Mammary epithelial cell (primary cell): ENCODE measurements around the gene IER3IP1.

Source experiments
- EZH2 ChIP-seq: IDR thresholded peaks from 2 replicates; pipeline ENCODE4 v1.6.1; 2012; ENCODE audit warnings: low read length, inconsistent platforms, borderline replicate concordance
- TF ChIP-seq, protein P1 (sequence below), 2 donors: IDR thresholded peaks in 1 of 2; conservative IDR thresholded peaks in 1 of 2; 2 replicates each; pipeline ENCODE4 v1.5.1; 2011 to 2012; ENCODE audit warnings: inconsistent platforms in 2 of 2, low read length in 2 of 2, mild to moderate bottlenecking in 2 of 2, control low read depth in 1 of 2, low read depth in 1 of 2; ENCODE audit not compliant: insufficient read depth in 1 of 2; ENCODE audit errors: extremely low read depth in 1 of 2

DNA sequence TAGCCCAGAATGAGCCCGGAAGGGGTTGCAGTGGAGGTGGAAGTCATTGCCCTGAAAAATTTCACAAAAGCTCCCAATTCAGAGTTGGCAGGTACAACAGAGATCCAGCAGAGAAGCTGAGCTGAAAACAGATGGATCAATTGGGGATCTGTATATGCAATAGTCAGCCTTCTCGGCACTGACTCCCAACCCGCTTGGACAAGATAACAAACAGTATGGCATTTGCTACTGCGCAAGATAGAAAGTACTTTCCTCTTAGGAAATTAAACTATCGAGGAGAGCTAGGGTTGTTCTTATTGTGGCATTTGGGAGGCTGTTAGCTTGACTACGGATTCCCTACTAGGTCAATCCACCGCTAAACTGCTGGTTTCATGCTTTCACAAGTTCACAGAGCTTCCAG is 11.6 kb upstream of the IER3IP1 start:
- TF ChIP-seq EZH2, result no peak
- TF ChIP-seq, protein P1, sequence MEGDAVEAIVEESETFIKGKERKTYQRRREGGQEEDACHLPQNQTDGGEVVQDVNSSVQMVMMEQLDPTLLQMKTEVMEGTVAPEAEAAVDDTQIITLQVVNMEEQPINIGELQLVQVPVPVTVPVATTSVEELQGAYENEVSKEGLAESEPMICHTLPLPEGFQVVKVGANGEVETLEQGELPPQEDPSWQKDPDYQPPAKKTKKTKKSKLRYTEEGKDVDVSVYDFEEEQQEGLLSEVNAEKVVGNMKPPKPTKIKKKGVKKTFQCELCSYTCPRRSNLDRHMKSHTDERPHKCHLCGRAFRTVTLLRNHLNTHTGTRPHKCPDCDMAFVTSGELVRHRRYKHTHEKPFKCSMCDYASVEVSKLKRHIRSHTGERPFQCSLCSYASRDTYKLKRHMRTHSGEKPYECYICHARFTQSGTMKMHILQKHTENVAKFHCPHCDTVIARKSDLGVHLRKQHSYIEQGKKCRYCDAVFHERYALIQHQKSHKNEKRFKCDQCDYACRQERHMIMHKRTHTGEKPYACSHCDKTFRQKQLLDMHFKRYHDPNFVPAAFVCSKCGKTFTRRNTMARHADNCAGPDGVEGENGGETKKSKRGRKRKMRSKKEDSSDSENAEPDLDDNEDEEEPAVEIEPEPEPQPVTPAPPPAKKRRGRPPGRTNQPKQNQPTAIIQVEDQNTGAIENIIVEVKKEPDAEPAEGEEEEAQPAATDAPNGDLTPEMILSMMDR (conservative IDR thresholded peaks at IDR 0.05 in 1 of 2, IDR thresholded peaks at IDR 0.05 in 1 of 2; ENCODE audit: extremely low read depth in 1 of 2, insufficient read depth in 1 of 2, low read depth in 1 of 2, low read length in 2 of 2), result no peak
